Right lobe of liver (tissue), 6 donors: ENCODE measurements around the gene GLB1L2. TPM values are rescaled to one million over a fixed set of nuclear protein-coding genes. Genes with fewer than 3 reads are reported as not detected.
A peak's percentile ranks its signal among the peaks of the same experiment; 100 is the strongest.

Experiments
- ATAC-seq, 4 donors: fragments of 200-7000 bp; cut with Tn5 transposase; one replicate each; pipeline ENCODE4 v1.9.1; 2020; ENCODE audit warnings: mild to moderate bottlenecking in 4 of 4, moderate library complexity in 4 of 4
- DNase-seq, 3 donors: peaks; one replicate each; pipeline ENCODE4 v3.0.0-alpha.2; 2020
- H3K27ac ChIP-seq, 3 donors: fragments of 200-600 bp; one replicate each; pipeline ENCODE4 v1.8.0; 2022
- H3K27me3 ChIP-seq, 2 donors: fragments of 200-600 bp; one replicate each; pipeline ENCODE4 v1.8.0; 2022
- H3K36me3 ChIP-seq, 4 donors: fragments of 200-600 bp; sonication (generic) in 1 of 4; one replicate each; pipeline versions ENCODE4 v1.5.1 to v1.8.0; 2017 to 2022; ENCODE audit warnings: control low read depth in 1 of 4
- H3K4me1 ChIP-seq, 4 donors: fragments of 200-600 bp; sonication (generic) in 1 of 4; one replicate each; pipeline versions ENCODE4 v1.5.1 to v1.8.0; 2017 to 2022; ENCODE audit warnings: control low read depth in 1 of 4
- H3K4me3 ChIP-seq, 3 donors: fragments of 200-600 bp; one replicate each; pipeline ENCODE4 v1.8.0; 2022
- H3K9me3 ChIP-seq, 4 donors: fragments of 200-600 bp; sonication (generic) in 1 of 4; one replicate each; pipeline versions ENCODE4 v1.5.1 to v1.8.0; 2017 to 2022; ENCODE audit warnings: control low read depth in 1 of 4
- POLR2A ChIP-seq: fragments of 450-650 bp; IDR thresholded peaks from one replicate; pipeline ENCODE4 v1.6.1; 2017; ENCODE audit warnings: antibody characterized with exemption, mild to moderate bottlenecking
- WGBS: methylation state at CpG from one replicate; pipeline ENCODE4 v1.1.6; 2018; ENCODE audit warnings: low coverage, low lambda C conversion rate; ENCODE audit not compliant: insufficient coverage; ENCODE audit errors: missing lambda C conversion rate; 5-methylcytosine and 5-hydroxymethylcytosine counted together
- intact Hi-C, 2 donors: fragments of 100-400 bp; cut with DNase I; formaldehyde crosslinking; loops; one replicate each; pipeline versions ENCODE4 v1.11.2 to v1.14.1; 2022
- total RNA-seq, 6 experiments: library from RNA; depleted of rRNA in 2 of 6; stranded (reverse); fragments of >200 nt in 2 of 6; fragmentation: NEBNext Ultra II Directional in 3 of 6; extraction: Animal tissue kit (Norgen Biotek cat#: 25700) in 3 of 6; gene quantifications; one replicate each; pipeline versions ENCODE4 v1.1.0 to v1.2.4, GENCODE V29; 2016 to 2023
- TF ChIP-seq, protein P1 (sequence below), 4 donors: fragments of 200-600 bp in 3 of 4; fragments of 450-650 bp in 1 of 4; IDR thresholded peaks; one replicate each; pipeline versions ENCODE4 v1.5.1 to v1.8.0; 2016 to 2022; ENCODE audit warnings: antibody characterized with exemption in 4 of 4, mild to moderate bottlenecking in 2 of 4
- donor health status: DM: no; HTN: yes; CAD: no.
- donor health status: DM: no; HTN: no; CAD: no.
- donor health status: DM: no; HTN: no; CAD: no.
- donor health status: DM: no; HTN: yes; CAD: no.
- donor health status: DM: no; HTN: yes; CAD: no.

GLB1L2 gene
- total RNA-seq, 6 experiments from 2014 or later, result 0.12 to 0.68 (median 0.55) TPM

DNA sequence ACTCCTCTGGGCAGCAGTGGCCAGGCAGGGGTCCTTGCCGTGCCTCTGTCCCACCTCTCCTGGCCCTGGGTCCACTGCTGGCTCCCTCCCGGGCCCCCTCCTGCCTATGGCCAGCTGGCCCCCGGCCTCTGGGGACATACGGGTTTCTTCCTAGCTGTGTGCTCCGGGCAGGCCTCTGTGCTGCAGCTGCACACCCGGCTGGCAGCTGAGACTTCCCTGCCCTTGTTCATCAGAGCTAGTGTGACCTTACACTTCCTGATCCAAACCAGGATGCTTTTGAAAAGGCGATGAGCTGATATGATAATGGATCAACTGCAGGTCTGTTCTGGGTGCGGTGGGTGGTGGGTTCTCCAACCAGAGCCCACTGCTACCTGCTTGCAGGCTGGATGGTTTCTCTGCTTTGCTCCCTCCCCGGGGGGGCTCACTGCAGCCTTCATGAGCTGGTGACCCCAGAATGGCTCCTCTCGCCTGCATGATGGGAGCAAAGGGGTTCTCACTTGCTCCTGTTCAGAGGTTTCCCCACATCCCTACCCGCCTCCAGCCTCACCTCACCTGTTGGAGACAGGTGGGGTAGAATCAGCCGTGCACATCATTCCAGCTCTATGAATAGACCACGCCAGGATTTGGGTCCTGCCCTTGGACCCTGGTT, 67.0 kb downstream of the GLB1L2 start:
- H3K4me3 ChIP-seq, result no peak overlapping the region
- ATAC-seq (peak in 1 of 4 donors; percentile 12), DNase-seq (no peak)
- peak overlapping the region in 1 of 3 donors; percentile 40 for H3K27ac ChIP-seq
- TF ChIP-seq POLR2A, result no peak
- TF ChIP-seq, protein P1, sequence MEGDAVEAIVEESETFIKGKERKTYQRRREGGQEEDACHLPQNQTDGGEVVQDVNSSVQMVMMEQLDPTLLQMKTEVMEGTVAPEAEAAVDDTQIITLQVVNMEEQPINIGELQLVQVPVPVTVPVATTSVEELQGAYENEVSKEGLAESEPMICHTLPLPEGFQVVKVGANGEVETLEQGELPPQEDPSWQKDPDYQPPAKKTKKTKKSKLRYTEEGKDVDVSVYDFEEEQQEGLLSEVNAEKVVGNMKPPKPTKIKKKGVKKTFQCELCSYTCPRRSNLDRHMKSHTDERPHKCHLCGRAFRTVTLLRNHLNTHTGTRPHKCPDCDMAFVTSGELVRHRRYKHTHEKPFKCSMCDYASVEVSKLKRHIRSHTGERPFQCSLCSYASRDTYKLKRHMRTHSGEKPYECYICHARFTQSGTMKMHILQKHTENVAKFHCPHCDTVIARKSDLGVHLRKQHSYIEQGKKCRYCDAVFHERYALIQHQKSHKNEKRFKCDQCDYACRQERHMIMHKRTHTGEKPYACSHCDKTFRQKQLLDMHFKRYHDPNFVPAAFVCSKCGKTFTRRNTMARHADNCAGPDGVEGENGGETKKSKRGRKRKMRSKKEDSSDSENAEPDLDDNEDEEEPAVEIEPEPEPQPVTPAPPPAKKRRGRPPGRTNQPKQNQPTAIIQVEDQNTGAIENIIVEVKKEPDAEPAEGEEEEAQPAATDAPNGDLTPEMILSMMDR (IDR thresholded peaks at IDR 0.05), result no peak
- intact Hi-C loops, result no loop called here
- H3K9me3 ChIP-seq, result no peaks in the 10 kb centered on the region
- H3K4me1 ChIP-seq, result peaks cover 0 to 13% (median 6%) of the 10 kb centered on the region in 4 donors
- no peaks in the 10 kb centered on the region for H3K36me3 ChIP-seq
- 54% methylated on average over 4 of the region's 13 CpGs for WGBS
- H3K27me3 ChIP-seq, result no peaks in the 10 kb centered on the region

DNA sequence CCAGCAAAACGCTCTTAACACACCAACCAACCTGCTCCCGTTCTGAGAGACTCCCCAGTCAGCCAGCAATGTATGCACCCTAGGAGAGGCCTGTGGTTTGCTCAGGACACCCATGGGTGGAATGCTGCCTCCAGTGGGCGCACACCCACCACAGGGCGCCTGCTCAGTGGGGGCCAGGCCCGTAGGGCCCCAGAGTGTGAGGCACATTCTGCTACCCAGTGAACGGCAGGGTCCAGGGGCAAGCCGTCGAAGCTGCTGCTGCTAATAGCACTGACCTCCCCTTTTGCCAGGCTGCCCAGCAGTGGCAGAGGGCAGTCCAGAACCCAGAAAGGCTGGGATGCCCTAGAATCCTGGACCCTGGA, 67.5 kb downstream of the GLB1L2 start:
- no peak for TF ChIP-seq POLR2A
- TF ChIP-seq, protein P1 (IDR thresholded peaks at IDR 0.05), result no peak
- ATAC-seq, result no peak

DNA sequence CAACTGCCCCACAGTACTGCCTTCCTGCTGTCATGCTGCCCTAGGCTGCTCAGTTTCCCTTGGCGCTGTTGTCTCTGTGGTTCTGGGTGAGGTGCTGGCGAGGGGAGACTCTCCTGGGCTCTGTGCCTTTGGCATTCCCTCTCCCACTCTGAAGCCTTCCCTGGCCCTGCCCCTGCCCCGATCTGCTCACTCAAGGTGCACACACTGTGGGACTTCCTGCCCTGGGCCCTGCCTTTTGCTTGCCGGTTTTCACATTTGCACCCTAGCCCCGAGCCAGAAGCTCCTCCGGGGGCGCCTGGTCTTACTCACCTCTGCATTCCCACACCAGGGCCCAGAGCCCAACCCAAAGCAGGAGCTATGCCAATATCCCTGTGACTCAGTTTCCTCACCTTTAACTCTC, 68.2 kb downstream of the GLB1L2 start:
- Histone ChIP-seq H3K27ac (no peak overlapping the region), H3K4me1 (peaks cover 0 to 13% (median 6%) of the 10 kb centered on the region in 4 donors), H3K9me3 (no peaks in the 10 kb centered on the region), H3K36me3 (no peaks in the 10 kb centered on the region), H3K4me3 (no peak overlapping the region), H3K27me3 (no peaks in the 10 kb centered on the region)
- DNase-seq (no peak), ATAC-seq (no peak)
- intact Hi-C loops, result no loop called here
- 86% methylated on average over 4 of the region's 7 CpGs for WGBS
- no peak for TF ChIP-seq POLR2A
- TF ChIP-seq, protein P1 (IDR thresholded peaks at IDR 0.05), result no peak

More for the DNA sequence above, 67.5 kb downstream of the GLB1L2 start:
- no peaks in the 10 kb centered on the region for H3K36me3 ChIP-seq
- no peak overlapping the region for H3K27ac ChIP-seq
- H3K9me3 ChIP-seq, result no peaks in the 10 kb centered on the region
- no peak for DNase-seq
- intact Hi-C loops, result no loop called here
- WGBS, result no CpG with 5 or more reads among the region's 8 CpGs
- H3K27me3 ChIP-seq, result no peaks in the 10 kb centered on the region
- no peak overlapping the region for H3K4me3 ChIP-seq
- H3K4me1 ChIP-seq, result peaks cover 0 to 13% (median 6%) of the 10 kb centered on the region in 4 donors

DNA sequence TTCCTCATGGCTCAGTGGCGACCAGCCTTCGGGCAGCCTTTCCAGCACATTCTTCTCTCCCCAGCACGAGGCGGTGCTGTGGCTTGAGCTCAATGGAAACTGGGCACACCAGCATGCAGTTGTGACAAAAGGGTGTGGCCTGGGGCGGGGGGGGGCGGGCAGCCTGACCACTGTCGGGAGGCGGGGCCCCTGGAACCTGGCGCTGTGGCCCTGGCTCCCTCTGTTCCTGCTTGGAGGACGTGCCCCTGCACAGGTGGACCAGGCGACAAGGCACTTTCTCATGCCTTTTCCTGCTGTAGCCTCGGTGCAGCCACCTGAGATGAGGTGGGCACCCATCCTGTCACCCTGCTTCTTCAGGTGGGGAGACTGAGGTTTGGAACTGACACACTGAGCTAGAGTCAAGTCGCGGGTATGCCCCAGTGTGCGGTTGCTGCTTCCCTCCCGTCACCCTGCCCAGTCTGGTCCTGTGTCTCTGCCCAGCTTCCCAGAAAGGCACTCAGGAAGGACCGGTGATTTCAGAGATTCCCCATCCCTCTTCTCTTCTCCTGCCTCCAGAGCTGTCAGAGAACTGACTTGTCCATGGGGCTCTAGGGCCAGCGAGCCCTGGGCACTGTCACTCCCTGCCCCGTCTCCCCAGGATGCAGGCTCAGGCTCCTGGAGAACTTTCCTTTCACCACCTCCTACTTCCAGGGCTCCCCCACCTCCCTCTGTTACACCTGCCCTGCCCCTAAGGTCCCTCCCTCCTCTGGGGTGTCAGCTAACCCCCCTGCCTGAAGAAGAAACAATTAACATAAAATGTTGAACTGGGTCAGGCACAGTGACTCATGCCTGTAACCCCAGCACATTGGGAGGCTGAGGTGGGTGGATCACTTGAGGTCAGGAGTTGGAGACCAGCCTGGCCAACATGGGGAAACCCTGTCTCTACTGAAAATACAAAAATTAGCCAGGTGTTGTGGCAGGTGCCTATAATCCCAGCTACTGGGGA, 70.3 kb downstream of the GLB1L2 start:
- TF ChIP-seq, protein P1 (IDR thresholded peaks at IDR 0.05), result no peak
- Histone ChIP-seq H3K4me3 (no peak overlapping the region), H3K27me3 (no peaks in the 10 kb centered on the region), H3K27ac (no peak overlapping the region), H3K9me3 (no peaks in the 10 kb centered on the region), H3K36me3 (no peaks in the 10 kb centered on the region), H3K4me1 (peaks cover 0 to 16% (median 7%) of the 10 kb centered on the region in 4 donors)
- DNase-seq (no peak), ATAC-seq (peak in 1 of 4 donors; percentile 25)
- intact Hi-C loops, result no loop called here
- WGBS, result 47% methylated on average over 3 of the region's 19 CpGs
